ENCODE data around the gene SRD5A3.

SRD5A3 gene

DNA sequence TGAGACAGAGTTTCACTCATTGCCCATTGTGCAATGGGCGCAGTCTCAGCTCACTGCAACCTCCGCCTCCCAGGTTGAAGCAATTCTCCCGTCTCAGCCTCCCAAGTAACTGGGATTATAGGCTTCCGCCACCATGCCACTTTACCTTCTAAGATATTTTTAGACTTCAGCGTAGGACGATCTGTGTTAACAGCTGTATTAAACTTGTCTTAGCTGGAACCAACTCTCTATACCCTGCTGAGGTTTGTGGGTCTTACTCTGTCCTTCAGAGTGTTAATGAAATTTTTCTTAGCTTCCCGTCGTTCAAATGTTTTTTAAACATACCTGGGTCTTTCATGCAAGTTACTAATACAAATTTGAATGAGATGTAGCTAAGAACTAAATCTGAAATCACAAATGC, 64.4 kb downstream of the SRD5A3 start:
- no peak for DNase-seq

DNA sequence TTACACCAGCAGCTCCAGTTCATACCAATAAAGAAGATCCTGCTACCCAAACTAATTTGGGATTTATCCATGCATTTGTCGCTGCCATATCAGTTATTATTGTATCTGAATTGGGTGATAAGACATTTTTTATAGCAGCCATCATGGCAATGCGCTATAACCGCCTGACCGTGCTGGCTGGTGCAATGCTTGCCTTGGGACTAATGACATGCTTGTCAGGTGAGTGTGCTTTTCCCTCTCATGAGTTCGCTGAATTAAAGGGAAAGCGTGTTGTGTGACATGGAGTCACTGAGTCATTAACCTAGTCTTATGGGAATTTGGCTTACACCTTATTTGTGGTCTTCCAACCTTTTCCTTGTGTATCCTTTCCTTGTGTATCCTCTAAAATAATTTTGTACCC, 65.6 kb downstream of the SRD5A3 start:
- DNase-seq: no peak

DNA sequence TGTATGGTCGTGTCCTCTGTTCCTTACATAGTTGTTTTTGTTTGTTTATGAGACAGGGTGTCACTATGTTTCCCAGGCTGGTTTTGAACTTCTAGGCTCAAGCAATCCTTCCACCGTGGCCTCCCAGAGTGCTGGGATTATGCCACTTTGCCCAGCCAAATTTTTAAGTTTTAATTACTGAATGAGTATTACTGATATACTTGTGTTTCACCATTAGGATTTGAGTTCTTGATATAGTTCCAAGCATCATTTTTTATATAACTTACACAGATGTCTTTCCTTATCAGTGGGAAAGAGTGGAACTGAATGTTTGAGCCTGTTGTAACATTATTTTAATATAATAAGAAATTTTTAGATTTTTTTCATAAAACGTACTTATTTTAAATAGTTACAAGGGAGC, 70.1 kb downstream of the SRD5A3 start:
- DNase-seq: no peak

All from activated CD8-positive, alpha-beta memory T cell treated with anti-CD3 and anti-CD28 coated beads for 24 hours (primary cell).